H1 (cell line): Measurements from ENCODE around the gene CFAP100. TPM values are rescaled to one million over a fixed set of nuclear protein-coding genes. Genes with fewer than 3 reads are reported as not detected.

Experiments
- CTCF ChIA-PET: fragments of 300-600 bp; sonication (Branson Sonifier 250); formaldehyde crosslinking; loops from one replicate; lab custom pipeline; 2021; ENCODE audit not compliant: partially characterized antibody; lab: Charles Lee
- POLR2A ChIA-PET: fragments of 300-600 bp; sonication (Branson Sonifier 250); formaldehyde crosslinking; loops from one replicate; lab custom pipeline; 2021; ENCODE audit warnings: inconsistent platforms; ENCODE audit not compliant: partially characterized antibody; lab: Charles Lee
- DNase-seq, 2 experiments: peaks; one replicate each; pipeline versions ENCODE4 v3.0.0 to v3.0.0-alpha.2; 2010 to 2022; ENCODE audit warnings: low spot score in 2 of 2, low read depth in 1 of 2, mixed read lengths in 1 of 2
- FAIRE-seq: peaks from 2 replicates; lab custom pipeline; 2011; peaks lifted over from hg19 to GRCh38; lab: Jason Lieb, UNC
- H2AFZ ChIP-seq: 2 replicates; pipeline ENCODE4 v1.8.1; 2012; ENCODE audit warnings: low read length, inconsistent platforms
- H2AK5ac ChIP-seq: 2 replicates; pipeline ENCODE4 v1.6.1; 2013; ENCODE audit warnings: low read depth, low read length
- H2BK120ac ChIP-seq: replicated peaks from 2 replicates; pipeline ENCODE3; 2013; ENCODE audit warnings: low read depth, low read length, inconsistent platforms
- H2BK12ac ChIP-seq: 2 replicates; pipeline ENCODE4 v1.6.1; 2013; ENCODE audit warnings: low read depth, low read length
- H2BK15ac ChIP-seq: 2 replicates; pipeline ENCODE4 v1.6.1; 2013; ENCODE audit warnings: low read length
- H2BK20ac ChIP-seq: 2 replicates; pipeline ENCODE4 v1.6.1; 2013; ENCODE audit warnings: low read length
- H2BK5ac ChIP-seq: 2 replicates; pipeline ENCODE4 v1.6.1; 2013; ENCODE audit warnings: low read depth, low read length
- H3K14ac ChIP-seq: 2 replicates; pipeline ENCODE4 v1.6.1; 2013; ENCODE audit warnings: inconsistent platforms; ENCODE audit not compliant: insufficient read length
- H3K18ac ChIP-seq: 2 replicates; pipeline ENCODE4 v1.6.1; 2013; ENCODE audit warnings: low read length; ENCODE audit errors: extremely low read depth
- H3K23ac ChIP-seq: 2 replicates; pipeline ENCODE4 v1.6.1; 2013; ENCODE audit warnings: inconsistent platforms; ENCODE audit not compliant: insufficient read length
- H3K23me2 ChIP-seq: 2 replicates; pipeline ENCODE4 v1.6.1; 2013; ENCODE audit warnings: low read depth, low read length
- H3K27ac ChIP-seq: 2 replicates; pipeline ENCODE4 v1.6.1; 2011; ENCODE audit warnings: low read depth, low read length, inconsistent platforms
- H3K27me3 ChIP-seq, 4 experiments: replicated peaks in 1 of 4; 1 replicate in 1 of 4; 2 replicates in 3 of 4; pipeline versions ENCODE4 v1.6.1 to v1.8.1; 2011 to 2013; ENCODE audit warnings: low read length in 3 of 4, mild to moderate bottlenecking in 3 of 4, inconsistent platforms in 2 of 4, mixed read lengths in 2 of 4, moderate library complexity in 1 of 4; ENCODE audit not compliant: control insufficient read depth in 3 of 4, insufficient read depth in 3 of 4; ENCODE audit errors: extremely low read depth in 1 of 4
- H3K36me3 ChIP-seq, 4 experiments: 2 replicates each; pipeline versions ENCODE4 v1.6.1 to v1.8.1; 2011 to 2013; ENCODE audit warnings: mild to moderate bottlenecking in 4 of 4, low read length in 3 of 4, moderate library complexity in 2 of 4, control low read depth in 1 of 4, inconsistent platforms in 1 of 4; ENCODE audit not compliant: insufficient read depth in 4 of 4, control insufficient read depth in 2 of 4
- H3K4ac ChIP-seq: replicated peaks from 2 replicates; pipeline ENCODE3; 2013; ENCODE audit warnings: low read length, low read depth, mixed read lengths, inconsistent platforms; ENCODE audit not compliant: insufficient read length
- H3K4me1 ChIP-seq, 4 experiments: replicated peaks in 1 of 4; 1 replicate in 1 of 4; 2 replicates in 3 of 4; pipeline versions ENCODE4 v1.6.1 to v1.8.1; 2011 to 2013; ENCODE audit warnings: low read length in 3 of 4, inconsistent platforms in 2 of 4, mixed read lengths in 1 of 4; ENCODE audit not compliant: insufficient read depth in 4 of 4, control insufficient read depth in 3 of 4
- H3K4me2 ChIP-seq, 2 experiments: 2 replicates each; pipeline versions ENCODE4 v1.6.1 to v1.8.1; 2011 to 2013; ENCODE audit warnings: low read depth in 2 of 2, low read length in 2 of 2, control low read depth in 1 of 2, inconsistent platforms in 1 of 2, mild to moderate bottlenecking in 1 of 2; ENCODE audit not compliant: insufficient read depth in 1 of 2
- H3K4me3 ChIP-seq, 4 experiments: fragments of 200-600, 300-600 bp in 1 of 4; sonication (generic), shearing (Covaris generic), sonication (Bioruptor Twin) in 1 of 4; 2 replicates each; pipeline versions ENCODE4 v1.5.1 to v1.8.1; 2011 to 2016; ENCODE audit warnings: low read length in 4 of 4, low read depth in 3 of 4, control low read depth in 2 of 4, inconsistent platforms in 2 of 4, mild to moderate bottlenecking in 2 of 4, mixed read lengths in 1 of 4, moderate library complexity in 1 of 4; ENCODE audit not compliant: insufficient read depth in 2 of 4; ENCODE audit errors: extremely low read depth in 1 of 4
- H3K56ac ChIP-seq: replicated peaks from 2 replicates; pipeline ENCODE3; 2013; ENCODE audit warnings: low read depth, mild to moderate bottlenecking, mixed read lengths, low read length, inconsistent platforms; ENCODE audit not compliant: insufficient read length
- H3K79me1 ChIP-seq: 2 replicates; pipeline ENCODE4 v1.6.1; 2013; ENCODE audit warnings: low read depth, low read length, control low read depth
- H3K79me2 ChIP-seq, 2 experiments: 2 replicates each; pipeline versions ENCODE4 v1.6.1 to v1.8.1; 2012 to 2013; ENCODE audit warnings: low read length in 2 of 2, mild to moderate bottlenecking in 2 of 2, inconsistent platforms in 1 of 2; ENCODE audit not compliant: insufficient read depth in 2 of 2, control insufficient read depth in 1 of 2
- H3K9ac ChIP-seq, 4 experiments: replicated peaks in 1 of 4; 1 replicate in 1 of 4; 2 replicates in 3 of 4; pipeline versions ENCODE4 v1.6.1 to v1.8.1; 2011 to 2013; ENCODE audit warnings: low read depth in 3 of 4, low read length in 3 of 4, control low read depth in 2 of 4, mild to moderate bottlenecking in 2 of 4, moderate library complexity in 2 of 4, inconsistent platforms in 1 of 4; ENCODE audit errors: extremely low read depth in 1 of 4
- H3K9me3 ChIP-seq, 2 experiments: 2 replicates each; pipeline versions ENCODE4 v1.6.1 to v1.8.1; 2012 to 2013; ENCODE audit warnings: mild to moderate bottlenecking in 2 of 2, moderate library complexity in 2 of 2, control low read depth in 1 of 2, inconsistent platforms in 1 of 2, low read depth in 1 of 2, low read length in 1 of 2, mixed read lengths in 1 of 2; ENCODE audit not compliant: insufficient read depth in 2 of 2
- H4K20me1 ChIP-seq, 2 experiments: replicated peaks in 1 of 2; 2 replicates each; pipeline versions ENCODE3 to v1.8.1; 2011 to 2013; ENCODE audit warnings: inconsistent platforms in 2 of 2, low read length in 2 of 2, mild to moderate bottlenecking in 1 of 2; ENCODE audit not compliant: insufficient read depth in 2 of 2, control insufficient read depth in 1 of 2
- H4K5ac ChIP-seq: 2 replicates; pipeline ENCODE4 v1.6.1; 2013; ENCODE audit warnings: low read length, low read depth, mixed read lengths, inconsistent platforms; ENCODE audit not compliant: insufficient read length
- H4K8ac ChIP-seq: 2 replicates; pipeline ENCODE4 v1.8.0; 2013; ENCODE audit warnings: mild to moderate bottlenecking, moderate library complexity, low read length, inconsistent platforms; ENCODE audit not compliant: insufficient read depth; ENCODE audit errors: extremely low read depth
- H4K91ac ChIP-seq: replicated peaks from 2 replicates; pipeline ENCODE3; 2013; ENCODE audit warnings: low read length, mixed read lengths, inconsistent platforms; ENCODE audit not compliant: insufficient read length
- ATF3 ChIP-seq: IDR thresholded peaks from 2 replicates; pipeline ENCODE4 v1.6.1; 2011; ENCODE audit warnings: low read depth, mild to moderate bottlenecking, low read length; ENCODE audit not compliant: insufficient read depth
- EGR1 ChIP-seq: IDR thresholded peaks from 2 replicates; pipeline ENCODE4 v1.6.1; 2011; ENCODE audit warnings: low read depth, low read length, borderline replicate concordance
- EP300 ChIP-seq, 2 experiments: IDR thresholded peaks; 1 replicate in 1 of 2; 2 replicates in 1 of 2; pipeline ENCODE4 v1.6.1; 2011 to 2012; ENCODE audit warnings: low read depth in 2 of 2, low read length in 2 of 2, mild to moderate bottlenecking in 2 of 2, borderline replicate concordance in 1 of 2, inconsistent platforms in 1 of 2, moderate library complexity in 1 of 2
- EZH2 ChIP-seq: fragments of 200-600 bp; sonication (generic); IDR thresholded peaks from 2 replicates; pipeline ENCODE4 v1.7.1; 2012; ENCODE audit warnings: low read depth, mild to moderate bottlenecking, moderate library complexity, low read length, inconsistent platforms; ENCODE audit not compliant: severe bottlenecking
- JUND ChIP-seq: IDR thresholded peaks from 2 replicates; pipeline ENCODE4 v1.6.1; 2011; ENCODE audit warnings: mild to moderate bottlenecking, improper control_type of control experiment, low read length
- KDM5A ChIP-seq: fragments of 200-600 bp; IDR thresholded peaks from 2 replicates; pipeline ENCODE4 v1.7.1; 2012; ENCODE audit warnings: mild to moderate bottlenecking, low read length, inconsistent platforms, mixed read lengths
- NRF1 ChIP-seq: IDR thresholded peaks from 2 replicates; pipeline ENCODE4 v1.6.1; 2011; ENCODE audit warnings: mild to moderate bottlenecking, low read depth, low read length, improper control_type of control experiment
- PHF8 ChIP-seq: fragments of 200-600 bp; sonication (generic); conservative IDR thresholded peaks from 2 replicates; pipeline ENCODE4 v1.7.1; 2012; ENCODE audit warnings: low read depth, mild to moderate bottlenecking, inconsistent platforms, low read length, moderate library complexity
- POLR2A ChIP-seq, 2 experiments: IDR thresholded peaks; 1 replicate in 1 of 2; 2 replicates in 1 of 2; pipeline ENCODE4 v1.6.1; 2011; ENCODE audit warnings: low read depth in 2 of 2, low read length in 2 of 2, mild to moderate bottlenecking in 2 of 2; ENCODE audit errors: control extremely low read depth in 1 of 2
- SIRT6 ChIP-seq: IDR thresholded peaks from one replicate; pipeline ENCODE4 v1.7.1; 2012; ENCODE audit warnings: low read length, inconsistent platforms
- SRF ChIP-seq: IDR thresholded peaks from 2 replicates; pipeline ENCODE4 v1.6.1; 2011; ENCODE audit warnings: mild to moderate bottlenecking, low read depth, low read length, moderate library complexity
- WGBS, 2 experiments: shearing (Covaris generic) in 1 of 2; methylation state at CpG; one replicate each; pipeline versions ENCODE4 v1.1.6 to v1.1.7; 2013 to 2015; ENCODE audit warnings: low lambda C conversion rate in 2 of 2, mixed read lengths in 2 of 2, inconsistent platforms in 1 of 2, low coverage in 1 of 2, missing lambda C conversion rate in 1 of 2; ENCODE audit not compliant: insufficient replicate concordance in 2 of 2, insufficient coverage in 1 of 2, insufficient read length in 1 of 2; ENCODE audit errors: extremely low coverage in 1 of 2, missing lambda C conversion rate in 1 of 2; 5-methylcytosine and 5-hydroxymethylcytosine counted together
- polyA plus RNA-seq, 7 experiments: library from polyadenylated mRNA; depleted of rRNA in 3 of 7; stranded (reverse) in 5 of 7; unstranded in 2 of 7; fragments of >200 nt in 5 of 7; fragments of 200-250 nt in 2 of 7; gene quantifications; 1 replicate in 5 of 7; 2 replicates in 1 of 7; 4 replicates in 1 of 7; pipeline versions ENCODE4 v1.2.1 to v1.2.3, GENCODE V29; 2011 to 2013; ENCODE audit warnings: missing spikeins in 2 of 7, mixed read lengths in 2 of 7
- total RNA-seq: library from RNA; stranded (reverse); fragmentation: NEBNext Ultra II Directional; extraction: Animal tissue kit (Norgen Biotek cat#: 25700); gene quantifications from 2 replicates; pipeline ENCODE4 v1.2.1, GENCODE V29; 2021
- TF ChIP-seq, protein P1 (sequence below): IDR thresholded peaks from 2 replicates; pipeline ENCODE4 v1.6.1; 2011; ENCODE audit warnings: low read length, improper control_type of control experiment

The CFAP100 gene
- total and polyA plus RNA-seq, 2 of the 8 experiments (the other 6 are each of a cell fraction or from before 2014, with no cell fraction given) = 0.17 TPM; not detected in 1

GRCh38 chr3:126354776-126355175 lies 39.9 kb upstream of the CFAP100 start:
- peaks cover 0 to 15% (median 10%) of the 10 kb centered on the region in 4 experiments; a peak in 5 of 8 replicates for H3K36me3 ChIP-seq
- TF ChIP-seq KDM5A (no peak), NRF1 (no peak), PHF8 (no peak), POLR2A (IDR thresholded peaks at IDR 0.05; ENCODE audit: control extremely low read depth in 1 of 2, low read depth in 2 of 2, low read length in 2 of 2) (no peak), ATF3 (no peak), EP300 (IDR thresholded peaks at IDR 0.05; ENCODE audit: borderline replicate concordance in 1 of 2, low read depth in 2 of 2, low read length in 2 of 2) (no peak), EZH2 (no peak), SRF (no peak), JUND (no peak), SIRT6 (no peak), EGR1 (no peak)
- TF ChIP-seq, protein P1, sequence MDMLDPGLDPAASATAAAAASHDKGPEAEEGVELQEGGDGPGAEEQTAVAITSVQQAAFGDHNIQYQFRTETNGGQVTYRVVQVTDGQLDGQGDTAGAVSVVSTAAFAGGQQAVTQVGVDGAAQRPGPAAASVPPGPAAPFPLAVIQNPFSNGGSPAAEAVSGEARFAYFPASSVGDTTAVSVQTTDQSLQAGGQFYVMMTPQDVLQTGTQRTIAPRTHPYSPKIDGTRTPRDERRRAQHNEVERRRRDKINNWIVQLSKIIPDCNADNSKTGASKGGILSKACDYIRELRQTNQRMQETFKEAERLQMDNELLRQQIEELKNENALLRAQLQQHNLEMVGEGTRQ = no peak

More at GRCh38 chr3:126354776-126355175, 39.9 kb upstream of the CFAP100 start:
- no peaks in the 10 kb centered on the region for H3K9me3 ChIP-seq
- H3K23ac ChIP-seq = no peak overlapping the region
- POLR2A ChIA-PET = interaction anchor here (1.1 to 1.6 kb wide), 4 partner anchors 10 to 90 kb away, joined by 3 to 4 read pairs (median 4); no protein-coding TSS in a partner anchor
- no peak overlapping the region for H2AK5ac ChIP-seq
- peaks cover 0 to 12% of the 10 kb centered on the region in 2 experiments for H4K20me1 ChIP-seq
- H3K23me2 ChIP-seq = peaks cover 17% of the 10 kb centered on the region
- H4K91ac ChIP-seq = no peak overlapping the region
- H3K4me3 ChIP-seq = peak overlapping the region in 1 of 4 experiments; percentile 70; a peak in 1 of 8 replicates
- 77% methylated on average over 7 of the region's 7 CpGs; no CpG with 5 or more reads in 1 of the 2 experiments for WGBS, 2 experiments
- no peak overlapping the region for H2AFZ ChIP-seq
- H2BK15ac ChIP-seq = no peak overlapping the region
- peaks cover 0 to 10% (median 8%) of the 10 kb centered on the region in 4 experiments; a peak in 6 of 7 replicates for H3K27me3 ChIP-seq
- no peak overlapping the region for H2BK120ac ChIP-seq
- no peak overlapping the region for H4K8ac ChIP-seq
- H3K27ac ChIP-seq = no peak overlapping the region
- no peak overlapping the region for H3K18ac ChIP-seq
- no peak overlapping the region for H2BK12ac ChIP-seq
- no peak overlapping the region for H3K9ac ChIP-seq
- H3K79me2 ChIP-seq = peaks cover 0 to 18% of the 10 kb centered on the region in 2 experiments; a peak in 1 of 4 replicates
- H2BK5ac ChIP-seq = no peak overlapping the region; the same call in 1 of the 2 replicates
- no peak overlapping the region for H2BK20ac ChIP-seq
- no peak overlapping the region for H3K56ac ChIP-seq
- peaks cover 2 to 25% (median 15%) of the 10 kb centered on the region in 4 experiments for H3K4me1 ChIP-seq
- H3K4me2 ChIP-seq = peak overlapping the region in 1 of 2 experiments; percentile 93; a peak in 3 of 4 replicates
- H3K4ac ChIP-seq = peak overlapping the region; percentile 89
- DNase-seq (no peak), FAIRE-seq (no peak)
- 0 out of 2 replicates have a peak, but pooled peaks cover 3% of the 10 kb centered on the region for H3K79me1 ChIP-seq
- no peak overlapping the region for H3K14ac ChIP-seq
- H4K5ac ChIP-seq = no peak overlapping the region
- CTCF ChIA-PET = interaction anchor here (0.6 to 2.1 kb wide), 9 partner anchors 9 to 1220 kb away, joined by 3 to 8 read pairs (median 4); no protein-coding TSS in a partner anchor
